ENCODE data around the gene MYO1D.

DNA sequence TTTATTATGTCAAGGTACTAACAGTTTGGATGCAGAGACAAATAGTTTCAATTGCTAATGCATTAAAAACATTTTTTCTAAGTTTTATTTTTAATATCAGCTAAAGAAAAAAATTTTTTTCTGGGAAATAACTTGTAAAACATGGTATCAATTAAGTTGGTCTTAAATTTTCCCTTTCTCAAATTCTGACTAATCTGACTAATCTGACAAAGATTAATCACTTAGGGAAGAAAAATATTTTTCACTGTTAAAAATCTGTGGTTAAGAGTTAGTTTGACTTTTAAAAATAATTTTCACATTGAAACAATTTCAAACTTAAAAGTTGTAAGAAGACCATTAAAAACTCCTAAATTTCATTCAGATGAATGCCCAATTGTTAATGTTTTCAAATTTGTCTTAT, 74.6 kb downstream of the MYO1D start:
- TF ChIP-seq POLR2A (IDR thresholded peaks at IDR 0.05), result no peak
- TF ChIP-seq, protein P1, sequence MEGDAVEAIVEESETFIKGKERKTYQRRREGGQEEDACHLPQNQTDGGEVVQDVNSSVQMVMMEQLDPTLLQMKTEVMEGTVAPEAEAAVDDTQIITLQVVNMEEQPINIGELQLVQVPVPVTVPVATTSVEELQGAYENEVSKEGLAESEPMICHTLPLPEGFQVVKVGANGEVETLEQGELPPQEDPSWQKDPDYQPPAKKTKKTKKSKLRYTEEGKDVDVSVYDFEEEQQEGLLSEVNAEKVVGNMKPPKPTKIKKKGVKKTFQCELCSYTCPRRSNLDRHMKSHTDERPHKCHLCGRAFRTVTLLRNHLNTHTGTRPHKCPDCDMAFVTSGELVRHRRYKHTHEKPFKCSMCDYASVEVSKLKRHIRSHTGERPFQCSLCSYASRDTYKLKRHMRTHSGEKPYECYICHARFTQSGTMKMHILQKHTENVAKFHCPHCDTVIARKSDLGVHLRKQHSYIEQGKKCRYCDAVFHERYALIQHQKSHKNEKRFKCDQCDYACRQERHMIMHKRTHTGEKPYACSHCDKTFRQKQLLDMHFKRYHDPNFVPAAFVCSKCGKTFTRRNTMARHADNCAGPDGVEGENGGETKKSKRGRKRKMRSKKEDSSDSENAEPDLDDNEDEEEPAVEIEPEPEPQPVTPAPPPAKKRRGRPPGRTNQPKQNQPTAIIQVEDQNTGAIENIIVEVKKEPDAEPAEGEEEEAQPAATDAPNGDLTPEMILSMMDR (IDR thresholded peaks at IDR 0.05), result no peak
